Muscle layer of colon (tissue), 2 donors: ENCODE data around the gene PSMD11.
A peak's percentile ranks its signal among the peaks of the same experiment; 100 is the strongest.

Experiments
- H3K27ac ChIP-seq: one replicate; pipeline ENCODE4 v1.7.0; 2013; ENCODE audit warnings: low read depth, mild to moderate bottlenecking, low read length, moderate library complexity
- H3K27me3 ChIP-seq, 2 donors: one replicate each; pipeline ENCODE4 v1.7.0; 2013; ENCODE audit warnings: low read length in 2 of 2, mild to moderate bottlenecking in 2 of 2; ENCODE audit not compliant: insufficient read depth in 2 of 2, control insufficient read depth in 1 of 2
- H3K36me3 ChIP-seq: one replicate; pipeline ENCODE4 v1.7.0; 2013; ENCODE audit warnings: mild to moderate bottlenecking, low read length; ENCODE audit not compliant: insufficient read depth
- H3K4me1 ChIP-seq: one replicate; pipeline ENCODE4 v1.7.0; 2013; ENCODE audit warnings: mild to moderate bottlenecking, low read length; ENCODE audit not compliant: insufficient read depth
- H3K4me3 ChIP-seq, 2 donors: one replicate each; pipeline ENCODE4 v1.7.0; 2013; ENCODE audit warnings: low read length in 2 of 2, low read depth in 1 of 2, mild to moderate bottlenecking in 1 of 2, moderate library complexity in 1 of 2
- H3K9ac ChIP-seq: one replicate; pipeline ENCODE4 v1.7.0; 2013; ENCODE audit warnings: low read length
- H3K9me3 ChIP-seq: one replicate; pipeline ENCODE4 v1.7.0; 2013; ENCODE audit warnings: mild to moderate bottlenecking, low read length
- donor health status: abdominal sarcoma.
- donor health status: Adenocarcinoma of cecum.

The PSMD11 gene

DNA sequence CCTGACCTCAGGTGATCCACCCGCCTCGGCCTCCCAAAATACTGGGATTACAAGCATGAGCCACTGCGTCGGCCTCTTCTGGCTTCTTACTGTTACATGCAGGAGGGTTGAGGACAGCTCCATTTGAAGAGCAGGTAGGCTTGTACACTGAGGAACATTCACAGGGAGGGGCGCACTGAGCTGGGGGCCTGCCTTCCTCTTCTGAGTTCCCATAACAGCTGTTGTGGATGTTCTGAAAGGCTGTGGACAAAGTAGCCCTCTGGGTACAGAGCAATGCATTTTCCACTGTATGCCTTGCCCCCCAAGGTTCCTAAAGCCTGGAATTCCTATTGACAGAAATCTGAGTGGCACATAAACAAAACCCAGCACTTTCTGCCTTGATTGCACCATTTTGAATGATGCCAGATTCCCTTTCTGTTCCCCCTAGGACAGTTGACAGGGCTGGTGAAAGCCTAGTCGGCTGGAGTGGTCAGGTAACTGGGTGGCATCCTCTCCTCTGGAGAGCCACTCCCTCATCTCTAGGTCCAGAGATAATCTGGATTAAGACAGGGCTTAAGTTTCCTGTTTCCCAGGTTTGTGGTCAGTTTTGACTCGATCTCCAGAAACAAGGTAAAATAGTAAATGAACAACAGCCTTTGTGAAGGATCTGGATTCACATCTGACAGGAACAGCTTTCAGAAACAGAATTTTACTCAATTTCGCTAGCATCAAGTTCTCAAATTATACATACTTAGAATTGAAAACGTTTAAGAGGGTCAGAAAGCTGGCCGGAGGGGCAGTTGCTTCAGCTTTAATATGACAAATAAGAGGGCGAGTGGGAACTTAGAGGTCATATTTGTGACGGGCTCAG lies 41.2 kb downstream of the PSMD11 start:
- H3K36me3 ChIP-seq: peaks cover 18% of the 10 kb centered on the region
- H3K4me3 ChIP-seq: peak overlapping the region in 1 of 2 donors; percentile 35
- no peak overlapping the region for H3K27ac ChIP-seq
- no peak overlapping the region for H3K9ac ChIP-seq
- no peaks in the 10 kb centered on the region for H3K27me3 ChIP-seq
- H3K4me1 ChIP-seq: peaks cover 19% of the 10 kb centered on the region
- H3K9me3 ChIP-seq: no peaks in the 10 kb centered on the region

DNA sequence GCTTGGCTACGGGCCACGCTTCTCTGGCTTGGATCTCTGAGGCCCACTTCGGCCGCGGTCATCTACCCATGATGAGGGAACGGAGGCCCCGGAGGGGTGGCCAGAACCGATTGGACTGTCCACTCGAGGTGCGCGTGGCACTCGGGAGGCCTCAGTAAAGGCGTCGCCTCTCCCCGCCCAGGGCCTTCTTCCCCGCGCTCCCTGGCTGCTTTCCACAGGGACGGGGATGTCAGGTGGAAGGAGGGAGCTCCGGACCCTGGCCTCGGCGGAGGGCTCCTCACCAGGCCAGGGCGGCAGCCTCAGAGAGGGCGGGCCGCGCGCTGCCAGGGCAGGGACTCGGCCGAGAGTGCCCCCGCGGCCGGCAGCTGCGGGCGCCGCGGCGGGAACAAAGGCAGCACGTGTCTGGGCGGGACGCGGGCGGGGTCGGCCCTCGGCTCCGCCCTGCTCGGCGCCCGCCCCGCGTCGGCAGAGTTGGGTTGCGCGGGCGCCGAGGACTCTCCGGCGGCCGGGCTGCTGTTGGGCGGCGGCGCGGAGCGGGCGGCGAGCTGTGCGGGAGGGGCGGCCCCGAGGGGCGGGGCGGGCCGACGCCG lies 41.9 kb downstream of the PSMD11 start:
- Histone ChIP-seq H3K9ac (no peak overlapping the region), H3K9me3 (no peaks in the 10 kb centered on the region), H3K4me1 (peaks cover 19% of the 10 kb centered on the region), H3K36me3 (peaks cover 14% of the 10 kb centered on the region), H3K27ac (no peak overlapping the region), H3K4me3 (peak overlapping the region; percentile 35 to 41), H3K27me3 (no peaks in the 10 kb centered on the region)

- Histone ChIP-seq H3K4me3 (peak within 1 kb of the TSS; percentile 41 to 58), H3K36me3 (peaks cover 7% of the 10 kb centered on the region), H3K9ac (no peak within 1 kb of the TSS), H3K9me3 (no peaks in the 10 kb centered on the region), H3K27ac (no peak within 1 kb of the TSS), H3K4me1 (peaks cover 19% of the 10 kb centered on the region), H3K27me3 (no peaks in the 10 kb centered on the region)
These were observed 42.6 kb downstream of the PSMD11 start, which contains the start of gene CDK5R1 for GRCh38 chr17:32486701-32487472. TSS of gene CDK5R1 (plus strand) at chr17:32486993. CDS start at chr17:32487621, 628 bp downstream.

DNA sequence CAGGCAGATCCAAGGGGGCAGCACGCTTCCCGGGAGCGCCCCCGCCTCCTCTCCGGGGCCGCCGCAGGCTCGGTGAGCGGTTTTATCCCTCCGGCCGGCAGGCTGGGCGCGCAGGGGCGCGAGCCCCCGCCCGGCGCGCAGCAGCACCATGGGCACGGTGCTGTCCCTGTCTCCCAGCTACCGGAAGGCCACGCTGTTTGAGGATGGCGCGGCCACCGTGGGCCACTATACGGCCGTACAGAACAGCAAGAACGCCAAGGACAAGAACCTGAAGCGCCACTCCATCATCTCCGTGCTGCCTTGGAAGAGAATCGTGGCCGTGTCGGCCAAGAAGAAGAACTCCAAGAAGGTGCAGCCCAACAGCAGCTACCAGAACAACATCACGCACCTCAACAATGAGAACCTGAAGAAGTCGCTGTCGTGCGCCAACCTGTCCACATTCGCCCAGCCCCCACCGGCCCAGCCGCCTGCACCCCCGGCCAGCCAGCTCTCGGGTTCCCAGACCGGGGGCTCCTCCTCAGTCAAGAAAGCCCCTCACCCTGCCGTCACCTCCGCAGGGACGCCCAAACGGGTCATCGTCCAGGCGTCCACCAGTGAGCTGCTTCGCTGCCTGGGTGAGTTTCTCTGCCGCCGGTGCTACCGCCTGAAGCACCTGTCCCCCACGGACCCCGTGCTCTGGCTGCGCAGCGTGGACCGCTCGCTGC lies 43.3 kb downstream of the PSMD11 start:
- no peak overlapping the region for H3K27ac ChIP-seq

DNA sequence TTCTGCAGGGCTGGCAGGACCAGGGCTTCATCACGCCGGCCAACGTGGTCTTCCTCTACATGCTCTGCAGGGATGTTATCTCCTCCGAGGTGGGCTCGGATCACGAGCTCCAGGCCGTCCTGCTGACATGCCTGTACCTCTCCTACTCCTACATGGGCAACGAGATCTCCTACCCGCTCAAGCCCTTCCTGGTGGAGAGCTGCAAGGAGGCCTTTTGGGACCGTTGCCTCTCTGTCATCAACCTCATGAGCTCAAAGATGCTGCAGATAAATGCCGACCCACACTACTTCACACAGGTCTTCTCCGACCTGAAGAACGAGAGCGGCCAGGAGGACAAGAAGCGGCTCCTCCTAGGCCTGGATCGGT lies 43.9 kb downstream of the PSMD11 start:
- Histone ChIP-seq H3K27me3 (no peaks in the 10 kb centered on the region), H3K4me1 (peaks cover 19% of the 10 kb centered on the region), H3K9ac (no peak overlapping the region), H3K9me3 (no peaks in the 10 kb centered on the region), H3K4me3 (no peak overlapping the region), H3K27ac (no peak overlapping the region), H3K36me3 (no peaks in the 10 kb centered on the region)

More for the DNA sequence above, 43.3 kb downstream of the PSMD11 start:
- Histone ChIP-seq H3K9me3 (no peaks in the 10 kb centered on the region), H3K36me3 (no peaks in the 10 kb centered on the region), H3K4me3 (peak overlapping the region; percentile 31 to 58), H3K4me1 (peaks cover 19% of the 10 kb centered on the region), H3K27me3 (no peaks in the 10 kb centered on the region), H3K9ac (no peak overlapping the region)

GRCh38 chr17:32488604-32489180 lies 44.4 kb downstream of the PSMD11 start:
- Histone ChIP-seq H3K9me3 (no peaks in the 10 kb centered on the region), H3K27ac (no peak overlapping the region), H3K4me1 (peaks cover 14% of the 10 kb centered on the region), H3K4me3 (no peak overlapping the region), H3K9ac (no peak overlapping the region), H3K36me3 (no peaks in the 10 kb centered on the region), H3K27me3 (no peaks in the 10 kb centered on the region)

DNA sequence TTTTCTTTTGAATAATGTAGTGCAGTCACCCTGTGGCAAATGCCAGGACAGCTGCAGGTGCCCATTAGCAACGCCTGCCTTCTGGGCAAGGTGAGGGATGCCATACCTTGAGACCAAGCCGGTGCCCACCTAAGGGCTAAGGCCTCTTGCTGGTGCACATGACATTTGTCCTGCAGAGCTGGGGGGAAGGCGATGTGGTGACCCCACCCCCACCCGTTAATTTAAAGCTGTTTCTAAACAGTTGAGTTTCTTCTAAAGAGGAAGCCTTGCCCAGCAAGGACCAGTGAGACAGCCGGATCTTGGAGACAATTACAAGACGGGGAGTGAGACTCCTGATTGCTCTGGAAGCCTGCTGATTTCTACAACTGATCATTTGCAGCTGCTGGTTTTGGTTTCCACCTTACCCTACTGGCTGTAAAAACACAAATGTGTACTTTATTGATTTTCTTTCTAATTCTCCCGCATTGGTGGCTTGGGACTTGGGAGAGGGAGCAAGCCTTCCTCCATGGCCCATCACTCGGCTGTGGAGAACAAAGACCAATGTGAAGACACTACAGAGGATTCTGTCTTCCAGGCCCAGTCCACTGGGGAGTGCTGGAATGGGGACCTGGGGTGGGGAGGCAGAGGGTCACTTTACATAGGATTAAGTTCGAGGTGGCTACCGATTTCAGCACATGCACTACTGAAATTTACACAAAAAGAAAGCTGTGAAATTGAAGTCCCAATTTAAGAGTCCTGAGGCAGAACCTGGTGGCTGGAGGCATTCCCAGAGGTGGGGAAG lies 45.2 kb downstream of the PSMD11 start:
- Histone ChIP-seq H3K36me3 (no peaks in the 10 kb centered on the region), H3K9me3 (no peaks in the 10 kb centered on the region), H3K4me3 (no peak overlapping the region), H3K27ac (no peak overlapping the region), H3K9ac (no peak overlapping the region), H3K4me1 (peaks cover 8% of the 10 kb centered on the region), H3K27me3 (no peaks in the 10 kb centered on the region)

- Histone ChIP-seq H3K36me3 (no peaks in the 10 kb centered on the region), H3K9ac (no peak overlapping the region), H3K27ac (no peak overlapping the region), H3K27me3 (no peaks in the 10 kb centered on the region), H3K9me3 (no peaks in the 10 kb centered on the region), H3K4me3 (no peak overlapping the region), H3K4me1 (peaks cover 11% of the 10 kb centered on the region)
These were observed 45.8 kb downstream of the PSMD11 start for GRCh38 chr17:32490101-32490482.

GRCh38 chr17:32491371-32492263 lies 47.3 kb downstream of the PSMD11 start:
- Histone ChIP-seq H3K9me3 (no peaks in the 10 kb centered on the region), H3K36me3 (no peaks in the 10 kb centered on the region), H3K9ac (no peak overlapping the region), H3K4me1 (peaks cover 6% of the 10 kb centered on the region), H3K27me3 (no peaks in the 10 kb centered on the region), H3K27ac (no peak overlapping the region), H3K4me3 (no peak overlapping the region)

DNA sequence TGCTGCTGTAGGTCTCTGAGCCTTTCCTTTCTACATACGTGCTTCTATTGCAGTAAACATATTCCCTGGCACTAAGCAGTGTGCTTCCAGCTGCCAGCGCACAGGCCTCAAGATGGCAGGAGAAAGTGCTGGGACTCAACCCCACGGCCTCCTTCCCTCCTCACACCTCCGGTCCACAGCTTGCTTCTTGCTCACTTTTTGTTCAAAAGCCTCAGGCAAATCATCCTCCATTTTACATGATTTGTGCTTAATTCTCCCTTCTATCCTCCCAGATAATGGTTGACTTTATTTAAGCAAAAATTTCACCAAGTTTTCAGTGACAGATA lies 47.9 kb downstream of the PSMD11 start:
- peaks cover 6% of the 10 kb centered on the region for H3K4me1 ChIP-seq
- no peaks in the 10 kb centered on the region for H3K36me3 ChIP-seq
- no peaks in the 10 kb centered on the region for H3K27me3 ChIP-seq
- no peaks in the 10 kb centered on the region for H3K9me3 ChIP-seq
- H3K27ac ChIP-seq: no peak overlapping the region
- no peak overlapping the region for H3K9ac ChIP-seq
- H3K4me3 ChIP-seq: no peak overlapping the region
